ENCODE data around the gene KCNJ16. TPM values are rescaled to one million over a fixed set of nuclear protein-coding genes. Genes with fewer than 3 reads are reported as not detected.

Gene KCNJ16
- total RNA-seq, 1 donor from 2014 or later, result 0.17 TPM

GRCh38 chr17:70128727-70129238 is 53.8 kb downstream of the KCNJ16 start:
- DNase-seq (ENCODE audit: low spot score), result no peak
- no peaks in the 10 kb centered on the region for H3K36me3 Mint-ChIP-seq (ENCODE audit: low read depth)
- no peaks in the 10 kb centered on the region for H3K4me1 Mint-ChIP-seq (ENCODE audit: low read depth)
- TF ChIP-seq CTCF (IDR thresholded peaks at IDR 0.05), result no peak
- no peak overlapping the region for H3K4me3 Mint-ChIP-seq (ENCODE audit: unreplicated experiment)
- peaks cover 2% of the 10 kb centered on the region for H3K9me3 Mint-ChIP-seq (ENCODE audit: low read depth)
- H3K27ac Mint-ChIP-seq (ENCODE audit: unreplicated experiment), result no peak overlapping the region
- peaks cover 2% of the 10 kb centered on the region for H3K27me3 Mint-ChIP-seq (ENCODE audit: low read depth)

- DNase-seq (ENCODE audit: low spot score), result no peak
- Mint-ChIP-seq H3K4me3 (ENCODE audit: unreplicated experiment) (no peak overlapping the region), H3K9me3 (ENCODE audit: low read depth) (peaks cover 2% of the 10 kb centered on the region), H3K36me3 (ENCODE audit: low read depth) (no peaks in the 10 kb centered on the region), H3K4me1 (ENCODE audit: low read depth) (no peaks in the 10 kb centered on the region), H3K27me3 (ENCODE audit: low read depth) (peaks cover 2% of the 10 kb centered on the region), H3K27ac (ENCODE audit: unreplicated experiment) (no peak overlapping the region)
- no peak for TF ChIP-seq CTCF (IDR thresholded peaks at IDR 0.05)
Measured at GRCh38 chr17:70130289-70130688, 55.3 kb downstream of the KCNJ16 start.

- Mint-ChIP-seq H3K27me3 (ENCODE audit: low read depth) (peaks cover 2% of the 10 kb centered on the region), H3K4me3 (ENCODE audit: unreplicated experiment) (no peak overlapping the region), H3K4me1 (ENCODE audit: low read depth) (peaks cover 8% of the 10 kb centered on the region), H3K36me3 (ENCODE audit: low read depth) (no peaks in the 10 kb centered on the region), H3K9me3 (ENCODE audit: low read depth) (peaks cover 2% of the 10 kb centered on the region), H3K27ac (ENCODE audit: unreplicated experiment) (no peak overlapping the region)
- DNase-seq (ENCODE audit: low spot score), result no peak
- no peak for TF ChIP-seq CTCF (IDR thresholded peaks at IDR 0.05)
Measured at GRCh38 chr17:70132505-70132904, 57.5 kb downstream of the KCNJ16 start.

GRCh38 chr17:70134042-70134441 is 59.0 kb downstream of the KCNJ16 start:
- Mint-ChIP-seq H3K4me1 (ENCODE audit: low read depth) (peaks cover 20% of the 10 kb centered on the region), H3K27me3 (ENCODE audit: low read depth) (peaks cover 2% of the 10 kb centered on the region), H3K4me3 (ENCODE audit: unreplicated experiment) (no peak overlapping the region), H3K27ac (ENCODE audit: unreplicated experiment) (no peak overlapping the region), H3K9me3 (ENCODE audit: low read depth) (peaks cover 2% of the 10 kb centered on the region), H3K36me3 (ENCODE audit: low read depth) (no peaks in the 10 kb centered on the region)
- no peak for DNase-seq (ENCODE audit: low spot score)
- no peak for TF ChIP-seq CTCF (IDR thresholded peaks at IDR 0.05)

- H3K36me3 Mint-ChIP-seq (ENCODE audit: low read depth), result no peaks in the 10 kb centered on the region
- H3K27me3 Mint-ChIP-seq (ENCODE audit: low read depth), result peaks cover 2% of the 10 kb centered on the region
- H3K4me1 Mint-ChIP-seq (ENCODE audit: low read depth), result peaks cover 20% of the 10 kb centered on the region
- peaks cover 2% of the 10 kb centered on the region for H3K9me3 Mint-ChIP-seq (ENCODE audit: low read depth)
- DNase-seq (ENCODE audit: low spot score), result no peak
- no peak for TF ChIP-seq CTCF (IDR thresholded peaks at IDR 0.05)
- H3K27ac Mint-ChIP-seq (ENCODE audit: unreplicated experiment), result no peak overlapping the region
- no peak overlapping the region for H3K4me3 Mint-ChIP-seq (ENCODE audit: unreplicated experiment)
Measured at GRCh38 chr17:70134777-70135176, 59.8 kb downstream of the KCNJ16 start.
